Sigmoid colon (tissue), 4 donors: ENCODE measurements around the gene RASL10A.

Experiments
- CTCF ChIP-seq, 4 experiments: fragments of 450-650 bp in 3 of 4; fragments of 200-600 bp in 1 of 4; IDR thresholded peaks; one replicate each; pipeline ENCODE4 v1.5.1; 2016 to 2019; ENCODE audit warnings: antibody characterized with exemption in 4 of 4, mild to moderate bottlenecking in 3 of 4, moderate library complexity in 2 of 4
- EP300 ChIP-seq, 4 donors: sonication (generic); formaldehyde crosslinking; IDR thresholded peaks; one replicate each; pipeline ENCODE4 v1.6.1; 2017; ENCODE audit warnings: antibody characterized with exemption in 4 of 4
- POLR2A ChIP-seq, 2 donors: fragments of 450-650 bp; IDR thresholded peaks; one replicate each; pipeline ENCODE4 v1.6.1; 2016; ENCODE audit warnings: antibody characterized with exemption in 2 of 2, mild to moderate bottlenecking in 2 of 2, moderate library complexity in 2 of 2

DNA sequence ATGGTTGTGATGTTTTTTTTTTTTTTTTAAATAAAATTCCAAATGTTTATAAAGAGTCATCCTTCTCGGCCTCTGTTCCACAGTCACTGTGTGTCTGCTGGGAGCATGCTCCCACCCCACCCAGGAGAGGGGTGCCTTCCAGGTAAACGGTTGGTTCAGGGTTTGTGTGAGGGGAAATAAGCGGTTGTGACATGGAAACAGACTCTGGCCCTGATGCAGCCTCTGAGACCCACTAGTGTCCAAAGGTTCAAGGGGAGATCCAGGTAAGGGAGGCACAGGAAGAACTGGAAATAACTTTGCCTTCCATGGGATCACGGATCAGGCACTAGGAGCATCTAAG lies 15.1 kb downstream of the RASL10A start:
- TF ChIP-seq CTCF (IDR thresholded peaks at IDR 0.05): no peak
- TF ChIP-seq EP300 (IDR thresholded peaks at IDR 0.05): no peak
- no peak for TF ChIP-seq POLR2A (IDR thresholded peaks at IDR 0.05)
